PC-3 (cell line): ENCODE measurements around the gene NAA38. TPM values are rescaled to one million over a fixed set of nuclear protein-coding genes. Genes with fewer than 3 reads are reported as not detected.
"Not testable (repeated sequence)": the region's sequence is repeated elsewhere in the genome, so short reads cannot be mapped to it uniquely, and the experiment has no call there.

Source experiments
- ATAC-seq: fragments of 200-7000 bp; cut with Tn5 transposase; 2 replicates; pipeline ENCODE4 v1.9.1; 2020; ENCODE audit warnings: mild to moderate bottlenecking, moderate library complexity
- BruUV-seq: library from RNA; stranded (reverse); fragments of 400-500 nt; replicated peaks from 2 replicates; lab custom pipeline; 2021; lab: Mats Ljungman, UMichigan
- CTCF ChIA-PET: fragments of 300-600 bp; sonication (Branson Sonifier 250); formaldehyde crosslinking; loops from one replicate; lab custom pipeline; 2022; ENCODE audit warnings: antibody characterized with exemption; lab: Charles Lee
- POLR2A ChIA-PET: fragments of 300-600 bp; sonication (Branson Sonifier 250); formaldehyde crosslinking; loops from one replicate; lab custom pipeline; 2022; ENCODE audit warnings: antibody characterized with exemption; ENCODE audit not compliant: unreplicated experiment; lab: Charles Lee
- DNase-seq: peaks from one replicate; pipeline ENCODE4 v3.0.0-alpha.2; 2015
- H2AFZ ChIP-seq: fragments of 300-600 bp; sonication (generic); 2 replicates; pipeline ENCODE4 v1.6.0; 2016; ENCODE audit warnings: antibody characterized with exemption, low read length
- H3F3A ChIP-seq: fragments of 300-600 bp; sonication (generic); one replicate; pipeline ENCODE4 v1.6.0; 2017; ENCODE audit warnings: antibody characterized with exemption, low read length, control low read depth, mild to moderate bottlenecking; ENCODE audit not compliant: unreplicated experiment
- H3K27ac ChIP-seq: fragments of 300-600 bp; sonication (generic); 2 replicates; pipeline ENCODE4 v1.5.1; 2016; ENCODE audit warnings: mild to moderate bottlenecking, low read length
- H3K27me3 ChIP-seq: fragments of 300-600 bp; sonication (generic); 2 replicates; pipeline ENCODE4 v1.6.1; 2016; ENCODE audit warnings: low read length, mixed read lengths
- H3K36me3 ChIP-seq: fragments of 300-600 bp; sonication (generic); 2 replicates; pipeline ENCODE4 v1.6.1; 2016; ENCODE audit warnings: low read depth, mixed run types, low read length, mixed read lengths
- H3K4me1 ChIP-seq: fragments of 300-600 bp; sonication (generic); 2 replicates; pipeline ENCODE4 v1.5.1; 2016; ENCODE audit warnings: low read length; ENCODE audit not compliant: insufficient read depth
- H3K4me2 ChIP-seq: fragments of 300-600 bp; sonication (generic); 2 replicates; pipeline ENCODE4 v1.6.0; 2016; ENCODE audit warnings: low read length
- H3K4me3 ChIP-seq: fragments of 300-600 bp; sonication (generic); 2 replicates; pipeline ENCODE4 v1.5.1; 2016; ENCODE audit warnings: mild to moderate bottlenecking, low read length, mixed read lengths
- H3K79me2 ChIP-seq: fragments of 300-600 bp; sonication (generic); 2 replicates; pipeline ENCODE4 v1.6.1; 2017; ENCODE audit warnings: low read length, mixed read lengths
- H3K9ac ChIP-seq: fragments of 300-600 bp; sonication (generic); 2 replicates; pipeline ENCODE4 v1.6.0; 2016; ENCODE audit warnings: mild to moderate bottlenecking, low read length
- H3K9me2 ChIP-seq: fragments of 300-600 bp; sonication (generic); replicated peaks from 2 replicates; pipeline ENCODE4 v1.6.1; 2016; ENCODE audit warnings: mixed run types, low read length, mixed read lengths
- H3K9me3 ChIP-seq: fragments of 300-600 bp; sonication (generic); 2 replicates; pipeline ENCODE4 v1.6.1; 2016; ENCODE audit warnings: low read length, mixed read lengths
- H4K20me1 ChIP-seq: fragments of 300-600 bp; sonication (generic); 2 replicates; pipeline ENCODE4 v1.6.1; 2016; ENCODE audit warnings: low read length, mixed read lengths
- CTCF ChIP-seq: fragments of 300-600 bp; sonication (generic); conservative IDR thresholded peaks from 2 replicates; pipeline ENCODE4 v1.5.1; 2017; ENCODE audit warnings: antibody characterized with exemption, low read depth, mild to moderate bottlenecking, low read length
- EZH2 ChIP-seq: fragments of 300-600 bp; sonication (generic); IDR thresholded peaks from one replicate; pipeline ENCODE4 v1.6.1; 2017; ENCODE audit warnings: antibody characterized with exemption, mild to moderate bottlenecking, low read length; ENCODE audit not compliant: unreplicated experiment
- EZH2phosphoT487 ChIP-seq: fragments of 300-600 bp; sonication (generic); IDR thresholded peaks from 2 replicates; pipeline ENCODE4 v1.6.1; 2018; ENCODE audit warnings: mild to moderate bottlenecking, antibody characterized with exemption, low read length, borderline replicate concordance
- intact Hi-C: fragments of 100-400 bp; cut with micrococcal nuclease; formaldehyde crosslinking; loops from 2 replicates; pipeline ENCODE4 v1.9.0; 2023
- total RNA-seq: library from RNA; depleted of rRNA; stranded (reverse); fragments of >200 nt; gene quantifications from 2 replicates; pipeline ENCODE4 v1.2.3, GENCODE V29; 2014

The NAA38 gene
- total RNA-seq, 1 experiment from 2014 or later, result 403 TPM

GRCh38 chr17:7811251-7811650 lies 46.1 kb downstream of the NAA38 start:
- H3K27ac ChIP-seq, result no peak overlapping the region
- no peaks in the 10 kb centered on the region for H3K9me2 ChIP-seq
- ATAC-seq (no peak), DNase-seq (no peak)
- H3K9me3 ChIP-seq, result no peaks in the 10 kb centered on the region
- POLR2A ChIA-PET, result no interaction called here
- BruUV-seq, result no TSS peak
- H3K36me3 ChIP-seq, result no peaks in the 10 kb centered on the region
- no peaks in the 10 kb centered on the region for H4K20me1 ChIP-seq
- H3K9ac ChIP-seq, result no peak overlapping the region
- no peaks in the 10 kb centered on the region for H3K27me3 ChIP-seq
- peaks cover 20% of the 10 kb centered on the region for H3K4me1 ChIP-seq
- no peak overlapping the region for H3K4me2 ChIP-seq
- CTCF ChIA-PET, result no interaction called here
- intact Hi-C loops, result no loop called here
- H3K4me3 ChIP-seq, result no peak overlapping the region
- no peak overlapping the region for H2AFZ ChIP-seq
- no peaks in the 10 kb centered on the region for H3F3A ChIP-seq
- no peaks in the 10 kb centered on the region for H3K79me2 ChIP-seq
- TF ChIP-seq EZH2 (no peak), EZH2phosphoT487 (no peak), CTCF (no peak)

- H4K20me1 ChIP-seq, CTCF ChIA-PET, H3K27me3 ChIP-seq, POLR2A ChIA-PET, H3K79me2 ChIP-seq, H3K9me3 ChIP-seq, H3F3A ChIP-seq, H3K9me2 ChIP-seq, H3K36me3 ChIP-seq, intact Hi-C loops: not testable (repeated sequence)
- DNase-seq (peak; percentile 31), ATAC-seq (0 out of 2 replicates have a peak, but pooled peaks have one; percentile 18)
- H2AFZ ChIP-seq, result peak overlapping the region; percentile 50; the same call in 1 of the 2 replicates
- peak overlapping the region; percentile 79 for H3K4me2 ChIP-seq
- H3K9ac ChIP-seq, result peak overlapping the region; percentile 67
- BruUV-seq, result TSS peak; percentile 15
- peak overlapping the region; percentile 48; the same call in 1 of the 2 replicates for H3K4me3 ChIP-seq
- H3K4me1 ChIP-seq, result peaks cover 22% of the 10 kb centered on the region
- peak overlapping the region; percentile 97 for H3K27ac ChIP-seq
These were observed 47.5 kb downstream of the NAA38 start for GRCh38 chr17:7809791-7810343.

- peak overlapping the region; percentile 79 for H3K4me2 ChIP-seq
- H3K36me3 ChIP-seq, result no peaks in the 10 kb centered on the region
- H2AFZ ChIP-seq, result peak overlapping the region; percentile 50; the same call in 1 of the 2 replicates
- no peak for TF ChIP-seq EZH2phosphoT487
- ChIA-PET CTCF (interaction anchor here (0.6 kb wide), 1 partner anchor 163 kb away, joined by 3 read pairs; no protein-coding TSS in a partner anchor), POLR2A (interaction anchor here (0.5 to 0.6 kb wide), 2 partner anchors 181 to 224 kb away, joined by 3 to 9 read pairs; no protein-coding TSS in a partner anchor)
- H3K4me1 ChIP-seq, result peaks cover 24% of the 10 kb centered on the region
- ATAC-seq (peak; percentile 88), DNase-seq (peak; percentile 78)
- TSS peak; percentile 96 for BruUV-seq
- peak overlapping the region; percentile 97 for H3K27ac ChIP-seq
- intact Hi-C loops, result no loop called here
- H3K4me3 ChIP-seq, result peak overlapping the region; percentile 48
- no peaks in the 10 kb centered on the region for H3K9me2 ChIP-seq
- no peaks in the 10 kb centered on the region for H3F3A ChIP-seq
- peak overlapping the region; percentile 67 for H3K9ac ChIP-seq
- H4K20me1 ChIP-seq, result no peaks in the 10 kb centered on the region
- no peaks in the 10 kb centered on the region for H3K79me2 ChIP-seq
- H3K27me3 ChIP-seq, result no peaks in the 10 kb centered on the region
- H3K9me3 ChIP-seq, result no peaks in the 10 kb centered on the region
These were observed 48.1 kb downstream of the NAA38 start for GRCh38 chr17:7809086-7809790.
